Heart left ventricle (tissue), 13 donors: ENCODE results near the gene LRRC27.

Experiments used
- POLR2A ChIP-seq, 2 donors: fragments of 450-650 bp; IDR thresholded peaks; one replicate each; pipeline ENCODE4 v1.6.1; 2017; ENCODE audit warnings: antibody characterized with exemption in 2 of 2, mild to moderate bottlenecking in 2 of 2, moderate library complexity in 2 of 2
- TF ChIP-seq, protein P1 (sequence below), 12 donors: fragments of 200-600 bp; sonication (generic) in 4 of 12; IDR thresholded peaks; one replicate each; pipeline versions ENCODE4 v1.5.0 to v1.8.0; 2018 to 2022; ENCODE audit warnings: antibody characterized with exemption in 12 of 12, mild to moderate bottlenecking in 5 of 12
- donor health status: ischemic (EF 13 %, LVEDD 7.1; RV severe dilation, severe dysfunction).
- donor health status: DM: no; HTN: yes; CAD: no.
- donor health status: DM: no; HTN: no; CAD: no.
- donor health status: ischemic (EF 25% LVEDD 6.9; RV normal size, moderate dysfunction).
- donor health status: ischemic (EF 25% LVEDD 5.7; RV mildly dilated, moderate dysfunction).
- donor health status: ischemic (EF 35%, LVEDD 5.7; RV mildly dilated, moderate dysfunction).
- donor health status: nonischemic (EF 11% LVEDD 7.7; RV severe dilation, severe dysfunction).
- donor health status: DM: yes; HTN: yes; CAD: no.
- donor health status: PGD.
- donor health status: ischemic (EF 29% LVEDD 5.4; RV normal size, mild dysfunction).
- donor health status: nonischemic (EF 23%, LVEDD 6.1; RV moderate dilation, normal function).

DNA sequence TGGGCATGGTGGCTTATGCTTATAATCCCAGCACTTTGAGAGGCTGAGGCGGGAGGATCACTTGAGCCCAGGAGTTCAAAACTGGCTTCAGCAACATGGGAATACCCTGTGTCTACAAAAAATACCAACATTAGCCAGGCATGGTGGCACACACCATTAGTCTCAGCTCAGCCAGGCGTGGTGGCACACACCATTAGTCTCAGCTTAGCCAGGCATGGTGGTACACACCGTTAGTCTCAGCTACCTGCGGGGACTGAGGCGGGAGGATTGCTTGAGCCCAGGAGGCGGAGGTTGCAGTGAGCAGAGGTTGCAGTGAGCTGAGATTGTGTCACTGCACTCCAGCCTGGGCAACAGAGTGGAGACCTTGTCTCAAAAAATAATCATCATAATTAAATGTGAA, 9.0 kb downstream of the LRRC27 start:
- TF ChIP-seq, protein P1, sequence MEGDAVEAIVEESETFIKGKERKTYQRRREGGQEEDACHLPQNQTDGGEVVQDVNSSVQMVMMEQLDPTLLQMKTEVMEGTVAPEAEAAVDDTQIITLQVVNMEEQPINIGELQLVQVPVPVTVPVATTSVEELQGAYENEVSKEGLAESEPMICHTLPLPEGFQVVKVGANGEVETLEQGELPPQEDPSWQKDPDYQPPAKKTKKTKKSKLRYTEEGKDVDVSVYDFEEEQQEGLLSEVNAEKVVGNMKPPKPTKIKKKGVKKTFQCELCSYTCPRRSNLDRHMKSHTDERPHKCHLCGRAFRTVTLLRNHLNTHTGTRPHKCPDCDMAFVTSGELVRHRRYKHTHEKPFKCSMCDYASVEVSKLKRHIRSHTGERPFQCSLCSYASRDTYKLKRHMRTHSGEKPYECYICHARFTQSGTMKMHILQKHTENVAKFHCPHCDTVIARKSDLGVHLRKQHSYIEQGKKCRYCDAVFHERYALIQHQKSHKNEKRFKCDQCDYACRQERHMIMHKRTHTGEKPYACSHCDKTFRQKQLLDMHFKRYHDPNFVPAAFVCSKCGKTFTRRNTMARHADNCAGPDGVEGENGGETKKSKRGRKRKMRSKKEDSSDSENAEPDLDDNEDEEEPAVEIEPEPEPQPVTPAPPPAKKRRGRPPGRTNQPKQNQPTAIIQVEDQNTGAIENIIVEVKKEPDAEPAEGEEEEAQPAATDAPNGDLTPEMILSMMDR (IDR thresholded peaks at IDR 0.05): no peak
- no peak for TF ChIP-seq POLR2A (IDR thresholded peaks at IDR 0.05)
